H1 (cell line): ENCODE results near the gene MGMT.

Experiments used
- POLR2A ChIP-seq, 2 experiments: IDR thresholded peaks; 1 replicate in 1 of 2; 2 replicates in 1 of 2; pipeline ENCODE4 v1.6.1; 2011; ENCODE audit warnings: low read depth in 2 of 2, low read length in 2 of 2, mild to moderate bottlenecking in 2 of 2; ENCODE audit errors: control extremely low read depth in 1 of 2
- TF ChIP-seq, protein P1 (sequence below), 3 experiments: IDR thresholded peaks; 1 replicate in 2 of 3; 2 replicates in 1 of 3; pipeline versions ENCODE4 v1.5.1 to v1.6.1; 2011; ENCODE audit warnings: low read length in 3 of 3, mild to moderate bottlenecking in 3 of 3, inconsistent platforms in 2 of 3, low read depth in 1 of 3, moderate library complexity in 1 of 3; ENCODE audit not compliant: insufficient read depth in 1 of 3; ENCODE audit errors: control extremely low read depth in 1 of 3

DNA sequence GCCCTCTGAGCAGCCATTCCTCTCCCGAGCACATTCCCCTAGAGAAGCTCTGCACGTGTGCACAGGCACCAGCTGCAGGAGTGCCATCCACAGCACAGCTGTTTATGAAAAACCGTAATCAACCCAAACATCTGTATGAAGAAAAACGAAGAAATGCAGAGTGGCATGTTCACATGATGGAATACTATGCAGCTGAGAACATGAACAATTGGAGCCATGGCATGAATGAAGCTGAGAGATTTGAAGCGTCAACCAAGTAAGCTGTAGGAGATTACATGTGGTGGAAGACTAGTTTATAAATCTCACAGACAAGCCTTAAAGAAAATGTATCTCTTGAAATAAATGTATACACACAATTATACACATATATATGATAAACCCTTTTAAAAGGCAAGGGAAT, 320.5 kb downstream of the MGMT start:
- TF ChIP-seq, protein P1, sequence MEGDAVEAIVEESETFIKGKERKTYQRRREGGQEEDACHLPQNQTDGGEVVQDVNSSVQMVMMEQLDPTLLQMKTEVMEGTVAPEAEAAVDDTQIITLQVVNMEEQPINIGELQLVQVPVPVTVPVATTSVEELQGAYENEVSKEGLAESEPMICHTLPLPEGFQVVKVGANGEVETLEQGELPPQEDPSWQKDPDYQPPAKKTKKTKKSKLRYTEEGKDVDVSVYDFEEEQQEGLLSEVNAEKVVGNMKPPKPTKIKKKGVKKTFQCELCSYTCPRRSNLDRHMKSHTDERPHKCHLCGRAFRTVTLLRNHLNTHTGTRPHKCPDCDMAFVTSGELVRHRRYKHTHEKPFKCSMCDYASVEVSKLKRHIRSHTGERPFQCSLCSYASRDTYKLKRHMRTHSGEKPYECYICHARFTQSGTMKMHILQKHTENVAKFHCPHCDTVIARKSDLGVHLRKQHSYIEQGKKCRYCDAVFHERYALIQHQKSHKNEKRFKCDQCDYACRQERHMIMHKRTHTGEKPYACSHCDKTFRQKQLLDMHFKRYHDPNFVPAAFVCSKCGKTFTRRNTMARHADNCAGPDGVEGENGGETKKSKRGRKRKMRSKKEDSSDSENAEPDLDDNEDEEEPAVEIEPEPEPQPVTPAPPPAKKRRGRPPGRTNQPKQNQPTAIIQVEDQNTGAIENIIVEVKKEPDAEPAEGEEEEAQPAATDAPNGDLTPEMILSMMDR (IDR thresholded peaks at IDR 0.05; ENCODE audit: control extremely low read depth in 1 of 3, insufficient read depth in 1 of 3, low read depth in 1 of 3, low read length in 3 of 3), result no peak
- TF ChIP-seq POLR2A (IDR thresholded peaks at IDR 0.05; ENCODE audit: control extremely low read depth in 1 of 2, low read depth in 2 of 2, low read length in 2 of 2), result no peak
